ENCODE data around the gene ZIM2.
"Not testable (repeated sequence)": the region's sequence is repeated elsewhere in the genome, so short reads cannot be mapped to it uniquely, and the experiment has no call there.

ZIM2 gene

GRCh38 chr19:56840451-56841192, at the start of gene ZIM2, which contains the start of gene PEG3:
ZIM2 (minus strand) TSS chr19:56840726; CDS start chr19:56824277, 16,449 bp downstream.
PEG3 (minus strand) TSS chr19:56840726; CDS start chr19:56824655, 16,071 bp downstream.
- no peak for DNase-seq

- DNase-seq = no peak
Observed at GRCh38 chr19:56885173-56885985, 44.9 kb upstream of the ZIM2 start.

- DNase-seq = no peak
Observed at GRCh38 chr19:56884441-56884840, 43.9 kb upstream of the ZIM2 start.

- no peak for DNase-seq
Observed at GRCh38 chr19:56880592-56881190, 40.2 kb upstream of the ZIM2 start.

- DNase-seq = no peak
Observed at GRCh38 chr19:56877069-56877715, 36.7 kb upstream of the ZIM2 start.

- no peak for DNase-seq
Observed at GRCh38 chr19:56875717-56876116, 35.2 kb upstream of the ZIM2 start.

GRCh38 chr19:56874530-56874929, 34.0 kb upstream of the ZIM2 start:
- DNase-seq = no peak

- DNase-seq = no peak
Observed at GRCh38 chr19:56873493-56873892, 33.0 kb upstream of the ZIM2 start.

GRCh38 chr19:56869886-56870285, 29.4 kb upstream of the ZIM2 start:
- DNase-seq = no peak

GRCh38 chr19:56868446-56868845, 27.9 kb upstream of the ZIM2 start:
- DNase-seq = no peak

- DNase-seq = no peak
Observed at GRCh38 chr19:56866538-56866937, 26.0 kb upstream of the ZIM2 start.

GRCh38 chr19:56864443-56865125, 24.1 kb upstream of the ZIM2 start:
- DNase-seq = no peak

GRCh38 chr19:56862741-56863140, 22.2 kb upstream of the ZIM2 start:
- DNase-seq = no peak

GRCh38 chr19:56860409-56860808, 19.9 kb upstream of the ZIM2 start:
- DNase-seq = not testable (repeated sequence)

GRCh38 chr19:56858026-56858425, 17.5 kb upstream of the ZIM2 start:
- DNase-seq = no peak

- DNase-seq = no peak
Observed at GRCh38 chr19:56856822-56857221, 16.3 kb upstream of the ZIM2 start.

GRCh38 chr19:56852361-56852760, 11.8 kb upstream of the ZIM2 start:
- not testable (repeated sequence) for DNase-seq

- no peak for DNase-seq
Observed at GRCh38 chr19:56848166-56848565, 7.6 kb upstream of the ZIM2 start.

GRCh38 chr19:56842412-56842811, 1.9 kb upstream of the ZIM2 start:
- no peak for DNase-seq

- DNase-seq = no peak
Observed at GRCh38 chr19:56841193-56841543, 642 bp upstream of the ZIM2 start.

- no peak for DNase-seq
Observed at GRCh38 chr19:56839652-56840450, 675 bp downstream of the ZIM2 start.
